Sigmoid colon (tissue), 7 donors: Measurements from ENCODE around the gene FGFBP1. TPM values are rescaled to one million over a fixed set of nuclear protein-coding genes. Genes with fewer than 3 reads are reported as not detected.

ENCODE experiments used
- DNase-seq: peaks from one replicate; pipeline ENCODE4 v3.0.0-alpha.2; 2019
- H3K27ac ChIP-seq, 4 donors: fragments of 200-600 bp; sonication (generic); one replicate each; pipeline ENCODE4 v1.5.1; 2016 to 2019; ENCODE audit warnings: mild to moderate bottlenecking in 1 of 4
- H3K27me3 ChIP-seq, 3 donors: fragments of 200-600 bp; sonication (generic); one replicate each; pipeline ENCODE4 v1.5.1; 2019; ENCODE audit warnings: mild to moderate bottlenecking in 1 of 3
- H3K36me3 ChIP-seq, 4 donors: fragments of 200-600 bp; sonication (generic); one replicate each; pipeline ENCODE4 v1.5.1; 2016 to 2019
- H3K4me1 ChIP-seq, 4 donors: fragments of 200-600 bp; sonication (generic); one replicate each; pipeline ENCODE4 v1.5.1; 2017 to 2019
- H3K4me3 ChIP-seq, 4 donors: fragments of 200-600 bp; sonication (generic); one replicate each; pipeline ENCODE4 v1.5.1; 2017 to 2019; ENCODE audit warnings: mild to moderate bottlenecking in 2 of 4, moderate library complexity in 1 of 4
- H3K9me3 ChIP-seq, 4 donors: fragments of 200-600 bp in 3 of 4; sonication (generic) in 3 of 4; one replicate each; pipeline versions ENCODE4 v1.5.1 to v1.6.1; 2013 to 2019
- CTCF ChIP-seq, 4 experiments: fragments of 450-650 bp in 3 of 4; fragments of 200-600 bp in 1 of 4; IDR thresholded peaks; one replicate each; pipeline ENCODE4 v1.5.1; 2016 to 2019; ENCODE audit warnings: antibody characterized with exemption in 4 of 4, mild to moderate bottlenecking in 3 of 4, moderate library complexity in 2 of 4
- EP300 ChIP-seq, 4 donors: sonication (generic); formaldehyde crosslinking; IDR thresholded peaks; one replicate each; pipeline ENCODE4 v1.6.1; 2017; ENCODE audit warnings: antibody characterized with exemption in 4 of 4
- POLR2A ChIP-seq, 2 donors: fragments of 450-650 bp; IDR thresholded peaks; one replicate each; pipeline ENCODE4 v1.6.1; 2016; ENCODE audit warnings: antibody characterized with exemption in 2 of 2, mild to moderate bottlenecking in 2 of 2, moderate library complexity in 2 of 2
- POLR2AphosphoS5 ChIP-seq, 4 donors: sonication (generic); formaldehyde crosslinking; IDR thresholded peaks; one replicate each; pipeline ENCODE4 v1.6.1; 2017; ENCODE audit warnings: antibody characterized with exemption in 4 of 4
- WGBS, 2 donors: extraction: QIAGEN DNeasy Blood & Tissue Kit; methylation state at CpG; one replicate each; pipeline ENCODE4 v1.1.7; 2013; 5-methylcytosine and 5-hydroxymethylcytosine counted together
- intact Hi-C: fragments of 100-400 bp; cut with DNase I; formaldehyde crosslinking; loops from one replicate; pipeline ENCODE4 v1.15.1; 2023
- polyA plus RNA-seq, 3 donors: library from polyadenylated mRNA; stranded (reverse); fragments of 200-250 nt; gene quantifications; one replicate each; pipeline ENCODE4 v1.2.3, GENCODE V29; 2013
- total RNA-seq, 4 donors: library from RNA; depleted of rRNA; stranded (reverse); fragments of >200 nt; gene quantifications; one replicate each; pipeline ENCODE4 v1.1.0, GENCODE V29; 2016
- donor health status: healthy with polysubstance abuse.
- donor health status: Bipolar disorder and iron deficiency.
- donor health status: healthy.

The FGFBP1 gene
- total and polyA plus RNA-seq, 7 donors = 1.4 to 78.7 (median 8.0) TPM; not detected in 3

GRCh38 chr4:15938182-15938581 is 358 bp downstream of the FGFBP1 start:
- no peak for DNase-seq
- 8 to 51% methylated on average over 8 of the region's 8 CpGs for WGBS, 2 donors
- H3K27me3 ChIP-seq = peaks cover 0 to 3% (median 0%) of the 10 kb centered on the region in 3 donors
- H3K9me3 ChIP-seq = no peaks in the 10 kb centered on the region
- no peak overlapping the region for H3K4me3 ChIP-seq
- no peaks in the 10 kb centered on the region for H3K4me1 ChIP-seq
- H3K27ac ChIP-seq = no peak overlapping the region
- H3K36me3 ChIP-seq = no peaks in the 10 kb centered on the region
- intact Hi-C loops = no loop called here
- TF ChIP-seq EP300 (IDR thresholded peaks at IDR 0.05) = no peak
- TF ChIP-seq POLR2A (IDR thresholded peaks at IDR 0.05) = peak in 1 of 2 donors; percentile 47

GRCh38 chr4:15936495-15936894 is 2.0 kb downstream of the FGFBP1 start:
- intact Hi-C loops = no loop called here
- Histone ChIP-seq H3K9me3 (no peaks in the 10 kb centered on the region), H3K36me3 (no peaks in the 10 kb centered on the region), H3K27me3 (peaks cover 0 to 3% (median 0%) of the 10 kb centered on the region in 3 donors), H3K4me1 (no peaks in the 10 kb centered on the region), H3K27ac (no peak overlapping the region), H3K4me3 (no peak overlapping the region)
- TF ChIP-seq POLR2A (IDR thresholded peaks at IDR 0.05) = no peak
- no peak for TF ChIP-seq POLR2AphosphoS5 (IDR thresholded peaks at IDR 0.05)
- no peak for TF ChIP-seq CTCF (IDR thresholded peaks at IDR 0.05)
- no peak for TF ChIP-seq EP300 (IDR thresholded peaks at IDR 0.05)
- DNase-seq = no peak
- WGBS, 2 donors = 33 to 63% methylated on average over 4 of the region's 4 CpGs

GRCh38 chr4:15935504-15936402 is 2.8 kb downstream of the FGFBP1 start:
- Histone ChIP-seq H3K4me1 (no peaks in the 10 kb centered on the region), H3K36me3 (no peaks in the 10 kb centered on the region), H3K27me3 (peaks cover 0 to 3% (median 0%) of the 10 kb centered on the region in 3 donors), H3K4me3 (no peak overlapping the region), H3K27ac (no peak overlapping the region), H3K9me3 (no peaks in the 10 kb centered on the region)
- intact Hi-C loops = no loop called here
- no peak for DNase-seq
- 85 to 89% methylated on average over 10 of the region's 10 CpGs for WGBS, 2 donors
- TF ChIP-seq POLR2AphosphoS5 (IDR thresholded peaks at IDR 0.05) (no peak), CTCF (IDR thresholded peaks at IDR 0.05) (no peak), POLR2A (IDR thresholded peaks at IDR 0.05) (no peak), EP300 (IDR thresholded peaks at IDR 0.05) (no peak)

- WGBS, 2 donors = 89 to 92% methylated on average over 3 of the region's 3 CpGs
- H3K27ac ChIP-seq = no peak overlapping the region
- H3K4me3 ChIP-seq = no peak overlapping the region
- H3K9me3 ChIP-seq = no peaks in the 10 kb centered on the region
- no peak for TF ChIP-seq POLR2AphosphoS5 (IDR thresholded peaks at IDR 0.05)
- TF ChIP-seq CTCF (IDR thresholded peaks at IDR 0.05) = no peak
- TF ChIP-seq EP300 (IDR thresholded peaks at IDR 0.05) = no peak
- no peak for TF ChIP-seq POLR2A (IDR thresholded peaks at IDR 0.05)
- H3K36me3 ChIP-seq = no peaks in the 10 kb centered on the region
- no peaks in the 10 kb centered on the region for H3K4me1 ChIP-seq
- H3K27me3 ChIP-seq = peaks cover 0 to 3% (median 0%) of the 10 kb centered on the region in 3 donors
- intact Hi-C loops = no loop called here
- no peak for DNase-seq
These were observed 4.3 kb downstream of the FGFBP1 start for GRCh38 chr4:15934259-15934658.

GRCh38 chr4:15931451-15932210 is 6.9 kb downstream of the FGFBP1 start:
- Histone ChIP-seq H3K4me3 (no peak overlapping the region), H3K36me3 (no peaks in the 10 kb centered on the region), H3K9me3 (no peaks in the 10 kb centered on the region), H3K4me1 (no peaks in the 10 kb centered on the region), H3K27ac (no peak overlapping the region), H3K27me3 (no peaks in the 10 kb centered on the region)
- WGBS, 2 donors = 96 to 97% methylated on average over 5 of the region's 5 CpGs
- DNase-seq = no peak
- TF ChIP-seq POLR2AphosphoS5 (IDR thresholded peaks at IDR 0.05) (no peak), POLR2A (IDR thresholded peaks at IDR 0.05) (no peak), EP300 (IDR thresholded peaks at IDR 0.05) (no peak), CTCF (IDR thresholded peaks at IDR 0.05) (no peak)
- intact Hi-C loops = no loop called here
